GM10266 (cell line): Measurements from ENCODE around the gene PRM1.

Source experiments
- DNase-seq: peaks from one replicate; pipeline ENCODE4 v3.0.0; 2012; ENCODE audit errors: extremely low spot score
- TF ChIP-seq, protein P1 (sequence below): IDR thresholded peaks from 2 replicates; pipeline ENCODE4 v1.5.1; 2012; ENCODE audit warnings: mild to moderate bottlenecking, low read depth; ENCODE audit not compliant: control insufficient read depth, insufficient read depth; ENCODE audit errors: missing control alignments

The PRM1 gene

DNA sequence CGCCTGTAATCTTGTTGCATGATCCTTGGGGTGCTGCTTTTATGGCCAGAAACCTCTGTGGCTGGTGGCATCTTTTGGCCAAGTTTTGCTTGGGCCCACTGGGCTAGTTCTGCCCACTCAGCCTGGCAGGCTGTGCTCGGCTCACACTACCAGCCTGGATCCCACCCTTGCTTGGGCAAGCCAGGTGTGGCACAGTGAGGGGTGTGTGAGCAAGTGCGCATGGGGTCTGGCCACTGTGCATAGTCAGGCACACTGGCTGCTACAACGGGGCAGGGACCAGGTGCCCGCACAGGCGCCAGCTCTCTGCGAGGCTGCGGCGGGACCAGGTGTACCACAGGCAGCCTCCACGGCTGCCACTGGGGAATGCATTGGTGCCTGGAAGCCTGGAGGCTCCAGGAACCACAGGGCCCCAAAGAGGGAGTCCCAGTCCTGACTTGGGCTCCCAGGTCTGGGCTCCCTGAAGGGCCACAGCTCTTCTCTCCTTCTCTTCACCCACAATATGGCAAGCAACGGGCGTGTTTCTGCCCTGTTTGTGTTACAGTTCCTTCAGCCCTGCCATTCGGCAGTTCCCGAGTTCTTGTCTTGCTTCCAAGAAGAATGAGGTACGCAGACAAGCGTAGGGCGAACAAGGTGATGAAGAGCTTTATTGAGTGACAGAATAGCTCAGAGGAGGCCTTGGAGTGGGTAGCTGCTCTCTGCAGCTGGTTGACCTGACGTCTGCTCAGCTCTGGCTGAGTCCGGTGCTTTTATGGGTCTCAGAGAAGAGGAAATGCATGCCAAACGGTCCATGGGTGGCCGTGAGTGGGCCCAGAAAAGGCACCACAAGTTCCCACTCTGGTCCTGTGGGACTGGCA, 26.7 kb upstream of the PRM1 start:
- TF ChIP-seq, protein P1, sequence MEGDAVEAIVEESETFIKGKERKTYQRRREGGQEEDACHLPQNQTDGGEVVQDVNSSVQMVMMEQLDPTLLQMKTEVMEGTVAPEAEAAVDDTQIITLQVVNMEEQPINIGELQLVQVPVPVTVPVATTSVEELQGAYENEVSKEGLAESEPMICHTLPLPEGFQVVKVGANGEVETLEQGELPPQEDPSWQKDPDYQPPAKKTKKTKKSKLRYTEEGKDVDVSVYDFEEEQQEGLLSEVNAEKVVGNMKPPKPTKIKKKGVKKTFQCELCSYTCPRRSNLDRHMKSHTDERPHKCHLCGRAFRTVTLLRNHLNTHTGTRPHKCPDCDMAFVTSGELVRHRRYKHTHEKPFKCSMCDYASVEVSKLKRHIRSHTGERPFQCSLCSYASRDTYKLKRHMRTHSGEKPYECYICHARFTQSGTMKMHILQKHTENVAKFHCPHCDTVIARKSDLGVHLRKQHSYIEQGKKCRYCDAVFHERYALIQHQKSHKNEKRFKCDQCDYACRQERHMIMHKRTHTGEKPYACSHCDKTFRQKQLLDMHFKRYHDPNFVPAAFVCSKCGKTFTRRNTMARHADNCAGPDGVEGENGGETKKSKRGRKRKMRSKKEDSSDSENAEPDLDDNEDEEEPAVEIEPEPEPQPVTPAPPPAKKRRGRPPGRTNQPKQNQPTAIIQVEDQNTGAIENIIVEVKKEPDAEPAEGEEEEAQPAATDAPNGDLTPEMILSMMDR, result no peak
- DNase-seq, result no peak

DNA sequence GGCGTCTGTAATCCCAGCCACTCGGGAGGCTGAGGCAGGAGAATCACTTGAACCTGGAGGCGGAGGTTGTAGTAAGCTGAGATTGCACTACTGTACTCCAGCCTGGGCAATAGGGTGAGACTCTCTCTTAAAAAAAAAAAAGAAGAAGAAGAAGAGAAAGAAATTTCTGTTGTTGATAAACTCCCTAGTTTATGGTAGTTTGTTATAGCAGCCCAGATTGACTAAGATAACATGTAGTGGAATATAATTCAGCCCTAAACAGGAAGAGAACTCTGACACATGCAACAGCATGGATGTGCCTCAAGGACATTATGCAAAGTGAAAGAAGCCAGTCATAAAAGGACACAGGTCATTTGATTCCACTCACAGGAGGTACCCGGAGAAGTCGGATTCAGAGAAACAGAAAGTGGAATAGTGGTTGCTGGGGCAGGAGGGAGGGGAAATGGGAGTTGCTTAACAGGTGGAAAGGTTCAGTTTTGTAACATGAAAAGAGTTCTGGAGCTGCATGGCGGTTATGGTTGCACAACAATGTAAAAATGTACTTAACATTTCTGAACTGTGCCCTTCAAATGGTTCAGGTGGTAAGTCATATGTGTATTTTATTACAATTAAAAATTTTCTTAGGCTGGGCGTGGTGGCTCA, 26.0 kb upstream of the PRM1 start:
- TF ChIP-seq, protein P1, result no peak
- DNase-seq, result no peak

DNA sequence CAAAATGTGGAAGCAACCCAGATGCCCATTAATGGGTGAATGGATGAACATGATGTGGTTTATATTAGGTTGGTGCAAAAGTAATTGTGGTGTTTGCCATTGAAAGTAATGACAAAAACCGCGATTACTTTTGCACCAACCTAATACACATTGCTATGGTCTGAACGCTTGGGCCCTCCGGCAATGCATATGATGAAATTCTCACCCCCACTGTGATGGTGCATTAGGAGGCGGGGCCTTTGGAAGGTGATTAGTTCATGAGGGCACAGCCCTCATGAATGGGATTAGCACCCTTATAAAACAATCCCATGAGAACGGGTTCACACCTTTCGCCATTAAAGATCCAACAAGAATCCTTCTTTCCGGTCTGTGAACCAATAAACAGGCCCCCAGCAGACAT, 25.3 kb upstream of the PRM1 start:
- DNase-seq, result no peak
- TF ChIP-seq, protein P1, result no peak

DNA sequence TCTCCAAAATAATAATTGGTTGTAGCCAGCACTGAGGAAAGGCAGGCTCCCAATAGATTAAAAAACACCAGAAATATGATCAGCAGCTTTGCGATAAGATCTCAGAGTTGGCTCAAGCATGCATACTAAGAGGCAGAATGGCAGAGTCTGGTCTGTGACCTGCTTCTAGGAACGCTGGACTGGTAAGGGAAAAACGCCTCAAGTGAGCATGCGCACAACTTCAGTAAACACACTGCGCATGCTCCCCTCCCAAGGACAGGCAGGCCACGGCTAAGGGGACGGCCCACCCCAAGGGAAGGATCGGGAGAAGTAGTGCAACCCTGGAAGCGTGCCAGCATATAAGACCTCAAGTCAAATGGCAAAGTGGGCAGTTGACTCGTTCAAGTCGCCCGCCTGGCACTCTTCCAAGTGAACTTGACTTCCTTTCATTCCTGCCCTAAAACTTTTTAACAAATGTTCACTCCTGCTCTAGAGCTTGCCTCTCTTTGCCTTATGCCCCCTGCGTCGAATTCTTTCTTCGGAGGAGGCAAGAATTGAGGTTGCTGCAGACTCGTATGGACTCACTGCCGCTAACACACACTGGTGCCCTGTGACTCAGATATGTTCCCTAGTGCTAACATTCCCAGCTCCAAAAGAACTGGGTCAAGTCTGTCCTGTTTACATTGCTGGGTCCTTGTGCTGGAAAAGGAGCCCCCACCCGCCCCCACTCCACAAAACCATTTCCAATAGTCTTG, 22.4 kb upstream of the PRM1 start:
- TF ChIP-seq, protein P1, result no peak
- DNase-seq, result no peak

DNA sequence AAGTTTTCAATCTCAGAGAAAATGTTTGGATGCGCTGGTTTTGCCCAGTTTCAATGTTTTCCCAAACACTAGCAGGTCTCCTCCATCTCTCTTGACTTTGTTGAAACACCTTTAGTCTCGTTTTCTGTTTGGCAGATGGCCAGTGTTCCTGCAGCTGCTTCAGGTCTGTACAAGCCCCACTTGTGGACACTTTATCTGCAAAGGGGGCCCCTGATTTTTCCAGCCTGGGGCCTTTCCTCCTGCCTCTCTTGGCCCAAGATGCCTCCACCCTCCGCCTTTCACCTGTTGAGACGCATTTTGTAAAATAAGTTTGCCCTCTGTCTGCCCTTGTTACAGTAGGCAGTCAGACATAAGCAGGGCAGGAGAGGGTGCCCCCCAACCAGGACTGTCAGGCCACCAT, 21.8 kb upstream of the PRM1 start:
- DNase-seq, result no peak

DNA sequence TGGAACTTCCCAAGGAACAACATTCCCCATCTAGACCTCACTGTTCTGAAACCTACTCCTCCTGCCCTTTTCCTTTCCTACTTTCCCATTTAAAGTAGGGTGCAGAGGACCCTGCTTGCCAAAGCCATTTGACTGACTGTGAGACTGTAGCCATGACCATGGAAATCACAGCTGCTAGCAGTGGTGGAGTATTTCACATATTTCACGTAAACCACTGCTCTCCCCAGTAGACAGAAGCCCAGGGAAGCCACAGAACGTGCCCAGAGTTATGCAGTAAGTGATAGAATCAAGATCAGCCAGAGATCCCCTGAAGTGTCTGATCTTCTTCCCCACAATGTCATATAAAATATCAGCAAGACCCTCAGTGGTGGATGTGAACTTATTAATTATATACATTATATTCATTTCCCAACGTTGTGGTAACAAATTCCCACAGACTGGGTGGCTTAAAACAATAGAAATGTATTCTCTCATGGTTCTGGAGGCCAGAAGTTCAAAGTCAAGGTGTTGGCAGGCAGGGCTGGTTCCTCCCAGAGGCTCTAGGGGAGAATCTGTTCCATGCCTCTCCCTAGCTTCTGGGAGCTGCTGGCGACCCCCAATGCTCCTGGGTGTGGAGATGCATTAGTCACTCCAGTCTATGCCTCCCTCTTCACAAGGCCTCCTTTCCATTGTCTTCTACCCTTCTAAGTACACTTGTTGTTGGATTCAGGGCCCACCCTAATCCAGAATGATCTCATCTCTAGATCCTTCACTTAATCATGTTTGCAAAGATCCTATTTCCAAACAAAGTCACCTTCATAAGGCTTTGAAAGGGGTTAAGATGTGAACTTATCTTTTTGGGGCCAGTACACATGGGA, 20.7 kb upstream of the PRM1 start:
- DNase-seq, result no peak
- TF ChIP-seq, protein P1, result no peak

More for the DNA sequence above, 21.8 kb upstream of the PRM1 start:
- TF ChIP-seq, protein P1, result no peak
